HG03442 (cell line): Measurements from ENCODE around the gene KAT7.
"Not testable (repeated sequence)": the region's sequence is repeated elsewhere in the genome, so short reads cannot be mapped to it uniquely, and the experiment has no call there.

Source experiments
- ATAC-seq: cut with Tn5 transposase; IDR thresholded peaks from one replicate; pipeline ENCODE4 v1.9.1; 2021; ENCODE audit warnings: mild to moderate bottlenecking, moderate library complexity; ENCODE audit not compliant: unreplicated experiment

KAT7 gene

GRCh38 chr17:49788478-49789242 lies at the start of gene KAT7:
Gene KAT7, plus strand, starts transcription at chr17:49788681. Its CDS starts 154 bp downstream, at chr17:49788835.
- ATAC-seq = peak; percentile 84

DNA sequence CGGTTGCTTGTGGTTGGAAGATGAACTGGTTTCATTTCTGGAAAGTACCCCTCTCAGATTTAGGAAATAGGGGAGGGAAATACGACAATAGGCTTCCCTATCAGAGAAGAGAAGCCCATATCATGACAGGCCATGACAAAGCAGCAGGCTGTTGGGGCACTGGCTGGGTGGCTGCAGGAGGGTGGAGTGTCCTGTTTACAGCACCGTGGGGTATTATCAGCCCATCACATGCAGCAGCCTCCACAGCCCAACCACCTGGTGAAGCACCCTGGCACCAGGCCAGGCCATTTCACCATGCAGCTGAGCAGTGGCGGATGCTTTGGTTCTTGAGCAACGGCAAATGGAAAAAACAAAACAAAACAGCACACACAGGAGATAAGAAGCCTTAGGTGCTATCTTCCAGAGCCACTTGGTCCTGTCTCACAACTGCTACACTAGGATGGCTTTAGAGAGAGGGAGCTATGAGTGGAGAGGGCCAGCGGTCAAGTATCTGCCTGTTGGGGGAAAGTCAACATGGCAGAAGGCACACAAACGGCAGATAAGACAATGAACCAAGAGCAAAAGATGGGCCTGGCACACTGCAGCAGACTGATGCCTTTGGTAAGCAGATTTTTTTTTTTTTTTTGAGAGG lies 48.7 kb upstream of the KAT7 start:
- ATAC-seq = no peak

DNA sequence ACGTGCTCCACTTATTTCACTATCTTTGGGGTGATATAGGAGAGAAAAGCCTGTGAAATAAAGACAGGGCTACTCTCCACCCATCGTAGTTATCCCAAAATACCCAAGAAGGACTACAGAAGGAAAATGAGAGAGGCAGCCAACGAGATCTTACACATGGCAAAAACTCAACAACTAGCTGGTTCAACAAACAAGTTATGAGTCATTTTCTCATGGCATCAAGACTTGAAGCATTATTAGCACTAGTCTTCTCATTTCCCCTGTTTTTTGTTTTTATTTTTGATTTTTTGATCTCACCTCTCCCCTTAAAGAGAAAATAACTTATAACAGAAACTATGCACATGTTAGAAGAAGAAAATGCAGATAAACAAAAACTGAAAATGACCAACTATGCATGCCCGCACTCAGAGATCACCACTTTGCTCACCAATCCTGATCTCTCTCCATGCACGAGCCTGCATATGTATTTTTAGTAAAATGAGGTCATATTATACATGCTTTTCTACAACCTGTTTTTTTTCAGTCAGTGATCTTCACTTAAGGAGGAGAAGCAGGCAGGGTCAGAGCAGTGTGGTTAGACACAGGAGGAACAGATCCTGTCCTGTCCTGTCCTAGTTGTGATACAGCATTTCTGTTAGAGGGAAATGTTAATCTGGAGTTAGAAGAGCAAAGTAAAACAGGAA lies 47.3 kb upstream of the KAT7 start:
- no peak for ATAC-seq

- ATAC-seq = no peak
Observed at GRCh38 chr17:49741692-49742076, 46.8 kb upstream of the KAT7 start.

DNA sequence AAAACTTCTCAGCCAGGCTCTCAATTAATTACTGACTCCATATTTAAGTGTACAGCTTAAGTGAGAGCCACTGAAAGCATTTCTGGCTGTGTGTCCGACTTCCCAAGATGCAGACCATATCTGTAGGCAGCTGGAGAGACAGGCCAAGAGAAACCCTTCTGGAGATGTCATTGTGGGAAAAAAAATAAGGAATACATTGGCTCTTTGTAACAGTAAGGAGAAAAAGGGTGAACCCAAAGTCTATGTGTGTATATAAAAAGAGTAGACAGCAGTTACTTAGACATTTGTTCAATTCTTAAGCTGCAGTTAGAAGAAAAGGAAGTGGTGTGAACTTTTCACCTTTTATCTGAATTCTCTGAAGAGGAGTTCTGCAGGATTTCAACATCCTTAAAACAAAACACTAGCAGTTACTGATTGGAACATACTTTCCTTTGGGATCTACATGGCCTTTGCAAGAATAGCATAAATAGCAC lies 46.3 kb upstream of the KAT7 start:
- ATAC-seq = no peak

- no peak for ATAC-seq
Observed at GRCh38 chr17:49745175-49746139, 43.0 kb upstream of the KAT7 start.

DNA sequence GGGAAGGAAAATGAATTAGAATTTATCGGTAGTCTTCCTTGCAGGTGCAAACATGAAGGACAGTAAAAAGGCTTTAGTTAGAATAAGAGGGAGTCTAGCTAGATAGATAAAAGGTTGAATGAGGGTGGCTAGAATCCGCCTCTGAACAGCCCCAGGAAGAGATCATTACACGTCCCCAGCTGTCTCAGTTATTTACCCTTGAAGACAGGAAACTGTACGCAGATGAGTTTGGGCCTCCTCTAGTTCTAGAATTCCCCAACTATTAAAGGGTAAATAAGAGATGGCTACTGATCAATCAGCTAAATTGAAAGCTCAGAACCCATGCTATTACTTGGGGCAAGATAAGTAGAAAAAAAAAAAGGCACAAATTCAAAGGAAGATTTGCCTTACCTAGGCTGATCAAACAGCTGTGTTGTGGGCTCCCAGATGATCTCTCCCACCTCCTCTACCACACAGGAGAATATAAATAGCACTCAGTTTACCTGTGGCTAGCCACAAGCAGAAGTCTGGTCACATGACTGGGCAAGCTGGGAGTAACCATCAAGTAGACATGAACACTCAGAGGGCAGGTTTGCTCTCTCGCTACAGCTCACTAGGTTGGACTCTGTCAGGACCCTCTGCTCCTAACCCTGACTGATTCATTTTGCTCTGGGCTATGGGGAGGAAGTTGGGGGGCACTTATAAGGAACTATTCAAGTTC lies 41.5 kb upstream of the KAT7 start:
- ATAC-seq = peak; percentile 42

- no peak for ATAC-seq
Observed at GRCh38 chr17:49747632-49748031, 40.8 kb upstream of the KAT7 start.

DNA sequence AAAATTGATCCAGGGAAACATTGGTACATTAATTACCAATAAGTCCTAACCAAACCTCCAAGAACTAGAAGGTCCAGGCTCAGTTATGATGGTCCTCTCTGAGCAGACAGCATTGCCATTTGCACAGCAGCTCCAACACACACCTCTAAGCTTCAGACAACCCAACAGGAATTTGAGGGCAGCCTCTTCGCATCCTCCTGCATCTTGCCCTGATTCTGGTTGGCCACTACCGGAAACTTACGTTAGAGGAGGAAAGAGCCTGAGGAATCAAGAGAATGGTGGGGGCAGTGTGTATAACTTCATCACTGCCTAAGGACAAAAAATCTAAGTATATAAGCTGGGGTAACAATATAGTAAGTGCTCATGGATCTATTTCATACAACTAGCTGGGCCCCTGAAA lies 40.3 kb upstream of the KAT7 start:
- ATAC-seq = no peak

GRCh38 chr17:49748791-49749190 lies 39.7 kb upstream of the KAT7 start:
- peak; percentile 75 for ATAC-seq

DNA sequence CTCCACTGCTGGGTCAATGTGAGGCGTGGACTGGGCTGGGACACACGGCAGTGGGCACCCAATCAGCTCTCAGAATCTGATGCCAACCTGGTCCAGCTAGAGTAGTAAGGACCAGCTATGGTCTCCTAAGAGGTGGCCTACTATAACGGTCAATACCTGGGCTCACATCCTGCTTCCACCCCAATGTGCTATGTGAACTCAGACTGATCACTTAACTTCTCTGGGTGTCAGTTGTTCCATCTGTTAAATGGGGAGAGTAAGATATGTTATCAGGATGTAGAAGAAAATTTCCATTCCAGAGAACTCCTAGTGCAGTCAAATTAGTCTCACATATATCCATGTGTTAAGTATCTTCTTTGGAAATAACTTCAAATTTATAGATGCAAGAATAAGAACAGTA lies 38.8 kb upstream of the KAT7 start:
- ATAC-seq = no peak

- no peak for ATAC-seq
Observed at GRCh38 chr17:49752508-49752907, 36.0 kb upstream of the KAT7 start.

- no peak for ATAC-seq
Observed at GRCh38 chr17:49753959-49754391, 34.5 kb upstream of the KAT7 start.

GRCh38 chr17:49755663-49756283 lies 32.7 kb upstream of the KAT7 start:
- ATAC-seq = no peak

- ATAC-seq = no peak
Observed at GRCh38 chr17:49756323-49757150, 31.9 kb upstream of the KAT7 start.

- no peak for ATAC-seq
Observed at GRCh38 chr17:49757151-49757777, 31.2 kb upstream of the KAT7 start.

DNA sequence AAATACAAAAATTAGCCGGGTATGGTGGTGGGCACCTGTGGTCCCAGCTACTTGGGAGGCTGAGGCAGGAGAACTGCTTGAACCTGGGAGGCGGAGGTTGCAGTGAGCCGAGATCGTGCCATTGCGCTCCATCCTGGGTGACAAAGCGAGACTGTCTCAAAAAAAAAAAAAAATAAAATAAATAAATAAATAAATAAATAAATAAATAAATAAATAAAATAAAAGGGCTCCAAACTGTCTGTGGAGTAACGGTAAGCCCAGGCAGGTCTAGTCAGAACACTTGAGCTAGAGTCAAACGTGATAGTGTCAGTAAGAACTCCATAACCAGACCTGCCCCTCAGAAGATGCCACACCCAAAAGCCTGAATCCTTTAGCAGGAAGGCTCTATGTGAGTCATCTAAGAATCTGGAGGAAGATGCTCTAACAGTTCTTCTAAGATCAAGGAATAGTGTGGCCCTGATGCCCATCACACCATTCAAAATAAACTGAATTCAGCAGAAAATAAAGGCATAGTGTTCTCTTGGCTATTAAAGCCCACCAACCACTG lies 29.9 kb upstream of the KAT7 start:
- ATAC-seq = not testable (repeated sequence)

DNA sequence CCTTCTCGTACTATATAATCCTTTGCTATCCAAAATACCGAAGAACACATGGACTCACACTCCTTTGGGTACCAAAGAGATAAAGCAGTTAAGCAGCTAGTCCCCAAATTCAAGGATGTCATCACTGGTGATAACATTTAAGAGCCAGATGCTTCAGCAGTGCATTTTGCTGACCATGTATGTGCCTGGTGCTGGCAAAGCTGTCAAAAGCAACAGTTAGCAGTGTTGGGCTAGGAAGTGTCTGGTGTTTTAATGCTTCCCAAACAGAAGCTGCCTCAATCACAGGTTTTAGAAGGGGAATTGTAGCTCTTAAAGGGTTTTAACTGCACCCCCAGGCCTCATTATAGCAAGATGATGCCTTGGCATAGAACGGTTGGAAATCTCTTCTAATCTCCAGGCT lies 29.3 kb upstream of the KAT7 start:
- no peak for ATAC-seq
